ENCODE measurements around the gene NUDCD3. TPM values are rescaled to one million over a fixed set of nuclear protein-coding genes. Genes with fewer than 3 reads are reported as not detected.

The NUDCD3 gene
- total and polyA plus RNA-seq, 2 of the 8 experiments (the other 6 are each of a cell fraction or from before 2014, with no cell fraction given), result 35.2 to 93.7 TPM

DNA sequence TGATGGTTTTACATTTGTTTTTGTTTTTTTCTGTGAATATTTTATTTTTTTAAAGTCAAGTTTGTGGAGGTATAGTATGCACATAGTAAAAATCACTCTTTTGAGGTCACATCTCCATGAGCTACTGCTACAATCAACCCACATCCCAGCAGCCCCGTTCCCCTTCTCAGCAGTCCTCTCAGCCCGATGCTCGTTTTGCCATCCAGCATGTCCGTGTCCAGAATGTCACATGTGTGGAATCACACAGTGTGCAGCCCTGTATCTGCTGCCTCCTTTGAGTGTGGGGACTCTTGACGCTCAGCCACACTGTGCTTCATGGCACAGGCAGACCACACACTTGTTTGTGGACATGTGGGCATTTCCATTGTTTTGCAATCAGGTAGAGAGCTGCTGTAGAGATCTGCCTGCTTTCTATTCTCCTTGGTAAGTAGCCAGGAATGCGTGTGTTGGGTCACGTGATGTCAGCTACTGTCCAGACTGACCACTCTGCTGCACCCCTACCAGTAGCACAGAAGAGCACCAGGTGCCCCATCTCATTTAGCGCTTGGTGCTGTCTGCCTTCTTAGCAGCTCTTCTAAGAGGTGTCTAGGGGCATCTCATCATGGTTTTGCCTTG, 93.4 kb downstream of the NUDCD3 start (continued):
- TF ChIP-seq USF2 (IDR thresholded peaks at IDR 0.05; ENCODE audit: low read length) (no peak), POLR2AphosphoS5 (IDR thresholded peaks at IDR 0.05; ENCODE audit: low read depth, low read length) (no peak), EZH2 (IDR thresholded peaks at IDR 0.05; ENCODE audit: low read depth, low read length, severe bottlenecking) (no peak), SIRT6 (IDR thresholded peaks at IDR 0.05; ENCODE audit: low read length) (no peak), FOSL1 (IDR thresholded peaks at IDR 0.05; ENCODE audit: insufficient read depth, low read depth, low read length) (no peak), CBX8 (IDR thresholded peaks at IDR 0.05; ENCODE audit: borderline replicate concordance, low read depth, low read length) (no peak)
- TF ChIP-seq, protein P1, sequence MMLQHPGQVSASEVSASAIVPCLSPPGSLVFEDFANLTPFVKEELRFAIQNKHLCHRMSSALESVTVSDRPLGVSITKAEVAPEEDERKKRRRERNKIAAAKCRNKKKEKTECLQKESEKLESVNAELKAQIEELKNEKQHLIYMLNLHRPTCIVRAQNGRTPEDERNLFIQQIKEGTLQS (IDR thresholded peaks at IDR 0.05; ENCODE audit: insufficient read depth, low read depth, low read length), result no peak

Data from H1 (cell line).